Trophoblast cell (in vitro differentiated cells and primary cell): ENCODE results near the gene GAREM1.

ENCODE experiments used
- DNase-seq, 2 donors: peaks; one replicate each; pipeline ENCODE4 v3.0.0-alpha.2; 2016
- H2AFZ ChIP-seq: 2 replicates; pipeline ENCODE4 v1.6.1; 2013; ENCODE audit warnings: low read length, moderate library complexity, mild to moderate bottlenecking; ENCODE audit not compliant: insufficient read depth, poor library complexity
- H2AK5ac ChIP-seq: 2 replicates; pipeline ENCODE4 v1.6.1; 2013; ENCODE audit warnings: mild to moderate bottlenecking, low read length
- H2BK120ac ChIP-seq: 2 replicates; pipeline ENCODE4 v1.6.1; 2013; ENCODE audit warnings: low read length, mild to moderate bottlenecking, moderate library complexity; ENCODE audit not compliant: insufficient read depth, poor library complexity
- H2BK12ac ChIP-seq: 2 replicates; pipeline ENCODE4 v1.6.1; 2013; ENCODE audit warnings: mild to moderate bottlenecking, low read length, moderate library complexity
- H2BK5ac ChIP-seq: 2 replicates; pipeline ENCODE4 v1.6.1; 2013; ENCODE audit warnings: low read length, low read depth, moderate library complexity, mild to moderate bottlenecking; ENCODE audit not compliant: poor library complexity
- H3K14ac ChIP-seq: 2 replicates; pipeline ENCODE4 v1.6.1; 2013; ENCODE audit warnings: mild to moderate bottlenecking, low read length
- H3K18ac ChIP-seq: 2 replicates; pipeline ENCODE4 v1.6.1; 2013; ENCODE audit warnings: mild to moderate bottlenecking, low read length
- H3K23ac ChIP-seq: 2 replicates; pipeline ENCODE4 v1.6.1; 2013; ENCODE audit warnings: low read length
- H3K27ac ChIP-seq: 2 replicates; pipeline ENCODE4 v1.5.1; 2013; ENCODE audit warnings: low read depth, mild to moderate bottlenecking, inconsistent platforms, low read length, moderate library complexity
- H3K27me3 ChIP-seq: 2 replicates; pipeline ENCODE4 v1.6.1; 2013; ENCODE audit warnings: inconsistent platforms, mild to moderate bottlenecking, low read length, moderate library complexity; ENCODE audit not compliant: insufficient read depth
- H3K36me3 ChIP-seq, 2 experiments: 1 replicate in 1 of 2; 2 replicates in 1 of 2; pipeline ENCODE4 v1.6.1; 2013; ENCODE audit warnings: low read length in 2 of 2, mild to moderate bottlenecking in 2 of 2, moderate library complexity in 1 of 2; ENCODE audit not compliant: insufficient read depth in 2 of 2, control insufficient read depth in 1 of 2
- H3K4ac ChIP-seq: 2 replicates; pipeline ENCODE4 v1.6.1; 2013; ENCODE audit warnings: low read depth, mild to moderate bottlenecking, low read length, moderate library complexity
- H3K4me1 ChIP-seq, 2 experiments: 1 replicate in 1 of 2; 2 replicates in 1 of 2; pipeline ENCODE4 v1.6.1; 2013; ENCODE audit warnings: low read length in 2 of 2, mild to moderate bottlenecking in 2 of 2, moderate library complexity in 1 of 2; ENCODE audit not compliant: insufficient read depth in 2 of 2, control insufficient read depth in 1 of 2
- H3K4me2 ChIP-seq: 2 replicates; pipeline ENCODE4 v1.6.1; 2013; ENCODE audit warnings: inconsistent platforms, mild to moderate bottlenecking, low read length, moderate library complexity
- H3K4me3 ChIP-seq: 2 replicates; pipeline ENCODE4 v1.5.1; 2013; ENCODE audit warnings: mild to moderate bottlenecking, low read depth, low read length, inconsistent platforms
- H3K79me1 ChIP-seq: one replicate; pipeline ENCODE4 v1.6.1; 2013; ENCODE audit warnings: low read length
- H3K79me2 ChIP-seq: 2 replicates; pipeline ENCODE4 v1.6.1; 2013; ENCODE audit warnings: low read length, mild to moderate bottlenecking; ENCODE audit not compliant: control insufficient read depth, insufficient read depth, poor library complexity
- H3K9ac ChIP-seq: 2 replicates; pipeline ENCODE4 v1.6.1; 2013; ENCODE audit warnings: mild to moderate bottlenecking, low read length
- H3K9me3 ChIP-seq: 2 replicates; pipeline ENCODE4 v1.6.1; 2013; ENCODE audit warnings: low read depth, mild to moderate bottlenecking, control low read depth, inconsistent platforms, low read length; ENCODE audit not compliant: insufficient read depth
- H4K12ac ChIP-seq: 2 replicates; pipeline ENCODE4 v1.6.1; 2013; ENCODE audit warnings: low read depth, mild to moderate bottlenecking, low read length, moderate library complexity
- H4K8ac ChIP-seq: 2 replicates; pipeline ENCODE4 v1.6.1; 2013; ENCODE audit warnings: low read depth, mild to moderate bottlenecking, low read length, moderate library complexity
- H4K91ac ChIP-seq: one replicate; pipeline ENCODE4 v1.6.1; 2013; ENCODE audit warnings: low read depth, mild to moderate bottlenecking, low read length, moderate library complexity
- WGBS: extraction: QIAGEN DNeasy Blood & Tissue Kit; methylation state at CpG from one replicate; pipeline ENCODE4 v1.1.7; 2013; ENCODE audit warnings: missing lambda C conversion rate; ENCODE audit not compliant: insufficient read length, insufficient coverage; ENCODE audit errors: extremely low coverage; 5-methylcytosine and 5-hydroxymethylcytosine counted together

The GAREM1 gene

GRCh38 chr18:32354518-32354917, 116.2 kb downstream of the GAREM1 start:
- Histone ChIP-seq H2AK5ac (no peak overlapping the region), H3K4me3 (no peak overlapping the region), H3K79me2 (no peaks in the 10 kb centered on the region), H4K91ac (no peak overlapping the region), H3K4me1 (peaks cover 0 to 7% of the 10 kb centered on the region in 2 experiments), H4K12ac (no peak overlapping the region), H3K79me1 (peaks cover 7% of the 10 kb centered on the region), H3K23ac (no peak overlapping the region), H4K8ac (no peak overlapping the region), H2BK5ac (no peak overlapping the region), H3K4me2 (no peak overlapping the region), H2AFZ (no peak overlapping the region), H2BK120ac (no peak overlapping the region), H2BK12ac (no peak overlapping the region), H3K36me3 (no peaks in the 10 kb centered on the region), H3K14ac (no peak overlapping the region), H3K9me3 (no peaks in the 10 kb centered on the region), H3K9ac (no peak overlapping the region), H3K27me3 (no peaks in the 10 kb centered on the region), H3K27ac (peak overlapping the region; percentile 51), H3K4ac (no peak overlapping the region), H3K18ac (no peak overlapping the region)
- DNase-seq, result no peak
- WGBS, result no CpG with 5 or more reads among the region's 5 CpGs

DNA sequence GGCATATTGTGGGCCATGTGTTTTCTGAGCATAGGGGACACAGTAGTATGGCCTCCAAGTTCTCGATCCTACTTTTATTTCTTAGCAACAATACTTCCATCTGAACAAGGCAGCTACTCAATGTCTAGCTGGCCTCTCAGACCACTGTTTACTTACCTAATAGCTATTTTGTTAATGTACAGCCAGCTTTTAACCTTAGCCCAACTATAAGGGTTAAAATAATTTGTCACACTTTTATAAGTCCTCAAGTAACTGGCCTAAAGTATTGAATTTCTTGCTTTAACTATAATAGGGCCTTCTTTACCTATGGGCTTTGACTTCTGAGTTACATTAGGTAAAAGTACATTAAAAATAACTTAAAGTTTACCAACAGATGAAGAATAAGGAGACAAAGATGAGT, 117.4 kb downstream of the GAREM1 start:
- no peak overlapping the region for H4K8ac ChIP-seq
- H4K12ac ChIP-seq, result no peak overlapping the region
- H3K4me1 ChIP-seq, result peaks cover 0 to 3% of the 10 kb centered on the region in 2 experiments
- peaks cover 7% of the 10 kb centered on the region for H3K79me1 ChIP-seq
- no peak overlapping the region for H3K4ac ChIP-seq
- H3K27ac ChIP-seq, result no peak overlapping the region
- H3K79me2 ChIP-seq, result no peaks in the 10 kb centered on the region
- H3K18ac ChIP-seq, result no peak overlapping the region
- no peak overlapping the region for H3K4me2 ChIP-seq
- H3K9ac ChIP-seq, result no peak overlapping the region
- no CpG with 5 or more reads among the region's 1 CpG for WGBS
- no peak for DNase-seq
- H4K91ac ChIP-seq, result no peak overlapping the region
- H3K27me3 ChIP-seq, result no peaks in the 10 kb centered on the region
- no peak overlapping the region for H2BK12ac ChIP-seq
- H2AK5ac ChIP-seq, result no peak overlapping the region
- no peak overlapping the region for H3K4me3 ChIP-seq
- H3K9me3 ChIP-seq, result no peaks in the 10 kb centered on the region
- H2AFZ ChIP-seq, result no peak overlapping the region
- H2BK120ac ChIP-seq, result no peak overlapping the region
- no peak overlapping the region for H3K14ac ChIP-seq
- no peak overlapping the region for H2BK5ac ChIP-seq
- no peak overlapping the region for H3K23ac ChIP-seq
- no peaks in the 10 kb centered on the region for H3K36me3 ChIP-seq

DNA sequence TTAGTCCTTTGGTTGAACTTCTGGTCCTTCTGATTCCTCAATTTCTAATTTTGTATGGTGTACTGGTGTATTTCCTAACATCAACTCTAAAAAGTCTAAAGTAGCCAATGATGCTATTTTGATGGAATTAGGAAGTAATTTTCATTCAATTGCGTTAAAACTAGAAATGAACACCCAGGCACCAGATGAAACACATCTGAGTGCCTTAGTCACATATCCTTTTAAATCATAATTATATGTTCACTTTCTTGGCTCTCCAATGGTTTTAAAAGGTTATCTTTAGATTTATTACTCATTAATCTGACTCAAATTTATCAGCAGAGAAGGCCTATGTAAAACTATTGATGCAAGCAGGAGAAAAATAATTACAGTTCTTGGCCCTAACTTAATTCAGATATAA, 119.7 kb downstream of the GAREM1 start:
- Histone ChIP-seq H2AK5ac (no peak overlapping the region), H3K9ac (no peak overlapping the region), H2AFZ (no peak overlapping the region), H2BK120ac (no peak overlapping the region), H4K12ac (no peak overlapping the region), H3K4me3 (no peak overlapping the region), H3K18ac (no peak overlapping the region), H3K4ac (no peak overlapping the region), H3K79me2 (no peaks in the 10 kb centered on the region), H3K9me3 (no peaks in the 10 kb centered on the region), H3K79me1 (peaks cover 4% of the 10 kb centered on the region), H2BK12ac (no peak overlapping the region), H3K4me2 (no peak overlapping the region), H3K23ac (no peak overlapping the region), H3K14ac (no peak overlapping the region), H3K4me1 (no peaks in the 10 kb centered on the region), H3K27me3 (no peaks in the 10 kb centered on the region), H4K8ac (no peak overlapping the region), H3K36me3 (no peaks in the 10 kb centered on the region), H3K27ac (no peak overlapping the region), H2BK5ac (no peak overlapping the region), H4K91ac (no peak overlapping the region)
- DNase-seq, result no peak
- WGBS, result no CpG with 5 or more reads among the region's 1 CpG

- no CpG with 5 or more reads among the region's 4 CpGs for WGBS
- no peak overlapping the region for H2AK5ac ChIP-seq
- no peak overlapping the region for H4K91ac ChIP-seq
- no peak overlapping the region for H2BK12ac ChIP-seq
- no peaks in the 10 kb centered on the region for H3K27me3 ChIP-seq
- H3K18ac ChIP-seq, result no peak overlapping the region
- H3K36me3 ChIP-seq, result no peaks in the 10 kb centered on the region
- DNase-seq, result peak; percentile 72 to 88
- H3K4me2 ChIP-seq, result no peak overlapping the region
- H3K79me1 ChIP-seq, result peaks cover 4% of the 10 kb centered on the region
- no peaks in the 10 kb centered on the region for H3K79me2 ChIP-seq
- H3K23ac ChIP-seq, result no peak overlapping the region
- H3K4me1 ChIP-seq, result no peaks in the 10 kb centered on the region
- H4K12ac ChIP-seq, result no peak overlapping the region
- no peak overlapping the region for H4K8ac ChIP-seq
- no peak overlapping the region for H2BK120ac ChIP-seq
- no peak overlapping the region for H3K4me3 ChIP-seq
- H3K4ac ChIP-seq, result no peak overlapping the region
- no peaks in the 10 kb centered on the region for H3K9me3 ChIP-seq
- no peak overlapping the region for H3K9ac ChIP-seq
- no peak overlapping the region for H3K14ac ChIP-seq
- H3K27ac ChIP-seq, result peak overlapping the region; percentile 88
- H2BK5ac ChIP-seq, result peak overlapping the region; percentile 73
- no peak overlapping the region for H2AFZ ChIP-seq
Observed at GRCh38 chr18:32349728-32350395, 120.8 kb downstream of the GAREM1 start.
